K562 (cell line): ENCODE data around the gene LCTL. TPM values are rescaled to one million over a fixed set of nuclear protein-coding genes. Genes with fewer than 3 reads are reported as not detected.

ENCODE experiments used
- ASH1L ChIP-seq: fragments of 450-650 bp; IDR thresholded peaks from 2 replicates; pipeline ENCODE4 v1.6.1; 2018; ENCODE audit warnings: borderline replicate concordance, mild to moderate bottlenecking, low read depth; ENCODE audit not compliant: partially characterized antibody
- FOXK1 ChIP-seq: sonication (generic); formaldehyde crosslinking; IDR thresholded peaks from 2 replicates; pipeline ENCODE4 v1.8.0; 2022; ENCODE audit warnings: missing genetic modification reagents, mild to moderate bottlenecking, borderline replicate concordance
- HES1 ChIP-seq: fragments of 450-650 bp; IDR thresholded peaks from 2 replicates; pipeline ENCODE4 v1.6.1; 2016; ENCODE audit warnings: low read depth, mild to moderate bottlenecking, moderate library complexity
- HMG20A ChIP-seq: fragments of 450-650 bp; formaldehyde crosslinking; conservative IDR thresholded peaks from 2 replicates; pipeline ENCODE4 v1.4.0; 2020; ENCODE audit warnings: mild to moderate bottlenecking, mixed read lengths
- HNRNPK ChIP-seq: fragments of 200-400 bp; formaldehyde crosslinking; IDR thresholded peaks from one replicate; pipeline ENCODE4 v1.6.1; 2018; ENCODE audit warnings: mild to moderate bottlenecking, low read depth, low read length; ENCODE audit not compliant: poor library complexity, severe bottlenecking
- MCM2 ChIP-seq: fragments of 450-650 bp; IDR thresholded peaks from 2 replicates; pipeline ENCODE4 v1.6.1; 2017; ENCODE audit warnings: low read depth, mild to moderate bottlenecking
- MTA1 ChIP-seq: fragments of 450-650 bp; IDR thresholded peaks from 2 replicates; pipeline ENCODE4 v1.6.1; 2017; ENCODE audit warnings: borderline replicate concordance
- MTA3 ChIP-seq: fragments of 450-650 bp; formaldehyde crosslinking; IDR thresholded peaks from 2 replicates; pipeline ENCODE4 v1.6.1; 2017; ENCODE audit warnings: mild to moderate bottlenecking, borderline replicate concordance
- MYNN ChIP-seq, 2 experiments: sonication (generic); formaldehyde crosslinking in 1 of 2; IDR thresholded peaks; 2 replicates each; pipeline versions ENCODE4 v1.5.0 to v1.6.1; 2016 to 2020; ENCODE audit warnings: antibody characterized with exemption in 1 of 2, missing genetic modification reagents in 1 of 2
- NCOR1 ChIP-seq: fragments of 450-650 bp; IDR thresholded peaks from 2 replicates; pipeline ENCODE4 v1.6.1; 2016; ENCODE audit warnings: mild to moderate bottlenecking, moderate library complexity
- NFE2 ChIP-seq: IDR thresholded peaks from 2 replicates; pipeline ENCODE4 v1.6.1; 2014; ENCODE audit warnings: antibody characterized with exemption, low read depth
- NFIX ChIP-seq: fragments of 250-450 bp; sonication (Bioruptor Pico); IDR thresholded peaks from 2 replicates; pipeline ENCODE4 v1.4.0; 2020; ENCODE audit warnings: low read depth, mild to moderate bottlenecking, moderate library complexity
- POLR2A ChIP-seq: fragments of 450-650 bp; conservative IDR thresholded peaks from 2 replicates; pipeline ENCODE4 v1.6.1; 2016
- POLR2AphosphoS5 ChIP-seq: IDR thresholded peaks from 2 replicates; pipeline ENCODE4 v1.6.1; 2011; ENCODE audit warnings: mild to moderate bottlenecking, low read depth, low read length, moderate library complexity; ENCODE audit not compliant: control insufficient read depth, insufficient read depth
- POLR2B ChIP-seq: fragments of 450-650 bp; IDR thresholded peaks from 2 replicates; pipeline ENCODE4 v1.6.1; 2018; ENCODE audit warnings: low read depth; ENCODE audit not compliant: partially characterized antibody
- RHOXF2B ChIP-seq: fragments of 250-450 bp; sonication (Bioruptor Pico); conservative IDR thresholded peaks from 2 replicates; pipeline ENCODE4 v1.5.1; 2021
- SMAD3 ChIP-seq: fragments of 450-650 bp; formaldehyde crosslinking; conservative IDR thresholded peaks from 2 replicates; pipeline ENCODE4 v1.4.0; 2020; ENCODE audit warnings: mild to moderate bottlenecking
- SMC3 ChIP-seq: conservative IDR thresholded peaks from 2 replicates; pipeline ENCODE4 v1.6.1; 2011; ENCODE audit warnings: low read depth, low read length, improper control_type of control experiment; ENCODE audit not compliant: insufficient read depth
- TARDBP ChIP-seq: fragments of 450-650 bp; IDR thresholded peaks from 2 replicates; pipeline ENCODE4 v1.6.1; 2016
- ZBTB17 ChIP-seq: fragments of 450-650 bp; formaldehyde crosslinking; IDR thresholded peaks from 2 replicates; pipeline ENCODE4 v1.4.0; 2020; ENCODE audit warnings: mild to moderate bottlenecking
- ZC3H11A ChIP-seq: IDR thresholded peaks from 2 replicates; pipeline ENCODE4 v1.6.1; 2012; ENCODE audit warnings: low read depth, low read length, improper control_type of control experiment
- ZNF224 ChIP-seq: sonication (generic); formaldehyde crosslinking; IDR thresholded peaks from 2 replicates; pipeline ENCODE4 v1.8.0; 2022; ENCODE audit warnings: mild to moderate bottlenecking, missing genetic modification reagents
- ZNF239 ChIP-seq: fragments of 250-450 bp; sonication (Bioruptor Pico); IDR thresholded peaks from 2 replicates; pipeline ENCODE4 v1.4.0; 2020; ENCODE audit warnings: mild to moderate bottlenecking
- ZNF431 ChIP-seq: sonication (generic); formaldehyde crosslinking; IDR thresholded peaks from 2 replicates; pipeline ENCODE4 v1.8.0; 2022; ENCODE audit warnings: mild to moderate bottlenecking, missing genetic modification reagents
- polyA plus RNA-seq, 8 experiments: library from polyadenylated mRNA; depleted of rRNA in 4 of 8; stranded (reverse) in 5 of 8; unstranded in 3 of 8; fragments of >200 nt; fragmentation: Nextera tagmentation in 2 of 8; fragmentation: Illumina TruSeq in 1 of 8; extraction: Ambion mirVana in 2 of 8; extraction: Trizol in 1 of 8; gene quantifications; 2 replicates each; pipeline versions ENCODE4 v1.2.1 to v1.2.3, GENCODE V29; 2011 to 2014; ENCODE audit warnings: inconsistent platforms in 1 of 8, missing spikeins in 1 of 8
- total RNA-seq, 7 experiments: library from RNA; depleted of rRNA in 6 of 7; stranded (reverse); fragments of >200 nt in 6 of 7; fragmentation: Illumina TruSeq in 2 of 7; extraction: Trizol in 2 of 7; gene quantifications; 2 replicates each; pipeline versions ENCODE4 v1.2.1 to v1.2.3, GENCODE V29; 2011 to 2021; ENCODE audit warnings: low replicate concordance in 1 of 7
- TF ChIP-seq, protein P1 (sequence below): fragments of 250-450 bp; sonication (Bioruptor Pico); IDR thresholded peaks from 2 replicates; pipeline ENCODE4 v1.5.0; 2020; ENCODE audit warnings: mild to moderate bottlenecking

LCTL gene
- total and polyA plus RNA-seq, 9 of the 15 experiments (the other 6 are each of a cell fraction or from before 2014, with no cell fraction given) = 0.08 to 0.31 (median 0.17) TPM; not detected in 6

- TF ChIP-seq SMC3 (peak; percentile 33; the same call in 1 of the 2 replicates), FOXK1 (CRISPR knock-in tag) (no peak), ZBTB17 (CRISPR knock-in tag) (no peak), HES1 (no peak), POLR2B (peak; percentile 60), POLR2A (peak; percentile 9), ZC3H11A (no peak), NFE2 (peak; percentile 52; the same call in 1 of the 2 replicates), RHOXF2B (CRISPR knock-in tag) (no peak), SMAD3 (CRISPR knock-in tag) (no peak), TARDBP (no peak), HNRNPK (no peak), ZNF239 (CRISPR knock-in tag) (no peak), ASH1L (no peak), MYNN (IDR thresholded peaks at IDR 0.05) (no peak), MYNN (CRISPR knock-in tag; IDR thresholded peaks at IDR 0.05) (no peak), ZNF224 (CRISPR knock-in tag) (no peak), POLR2AphosphoS5 (peak; percentile 36; the same call in 1 of the 2 replicates), HMG20A (CRISPR knock-in tag) (no peak), ZNF431 (CRISPR knock-in tag) (no peak), MCM2 (no peak), NCOR1 (no peak), NFIX (CRISPR knock-in tag) (no peak), MTA1 (no peak), MTA3 (no peak)
- TF ChIP-seq, protein P1, sequence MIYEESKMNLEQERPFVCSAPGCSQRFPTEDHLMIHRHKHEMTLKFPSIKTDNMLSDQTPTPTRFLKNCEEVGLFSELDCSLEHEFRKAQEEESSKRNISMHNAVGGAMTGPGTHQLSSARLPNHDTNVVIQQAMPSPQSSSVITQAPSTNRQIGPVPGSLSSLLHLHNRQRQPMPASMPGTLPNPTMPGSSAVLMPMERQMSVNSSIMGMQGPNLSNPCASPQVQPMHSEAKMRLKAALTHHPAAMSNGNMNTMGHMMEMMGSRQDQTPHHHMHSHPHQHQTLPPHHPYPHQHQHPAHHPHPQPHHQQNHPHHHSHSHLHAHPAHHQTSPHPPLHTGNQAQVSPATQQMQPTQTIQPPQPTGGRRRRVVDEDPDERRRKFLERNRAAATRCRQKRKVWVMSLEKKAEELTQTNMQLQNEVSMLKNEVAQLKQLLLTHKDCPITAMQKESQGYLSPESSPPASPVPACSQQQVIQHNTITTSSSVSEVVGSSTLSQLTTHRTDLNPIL (CRISPR knock-in tag) = no peak
These were observed 67.1 kb downstream of the LCTL start (continued) for GRCh38 chr15:66498501-66499386.
